Coronary artery (tissue), 2 donors: ENCODE measurements around the gene MYO5C.

ENCODE experiments used
- DNase-seq: peaks from one replicate; pipeline ENCODE4 v3.0.0-alpha.2; 2017; ENCODE audit warnings: low spot score
- H3K27ac ChIP-seq, 2 donors: fragments of 200-600 bp; sonication (generic); one replicate each; pipeline ENCODE4 v1.5.1; 2016 to 2019
- H3K4me3 ChIP-seq: fragments of 200-600 bp; sonication (generic); 2 replicates; pipeline ENCODE4 v1.5.1; 2016; ENCODE audit warnings: mild to moderate bottlenecking, moderate library complexity
- CTCF ChIP-seq: fragments of 200-600 bp; sonication (generic); IDR thresholded peaks from one replicate; pipeline ENCODE4 v1.5.1; 2019; ENCODE audit warnings: antibody characterized with exemption

Gene MYO5C

GRCh38 chr15:52328680-52329079 is 33.1 kb upstream of the MYO5C start:
- Histone ChIP-seq H3K4me3 (no peak overlapping the region), H3K27ac (no peak overlapping the region)
- DNase-seq: no peak
- TF ChIP-seq CTCF: no peak

GRCh38 chr15:52326756-52327155 is 31.2 kb upstream of the MYO5C start:
- no peak overlapping the region for H3K27ac ChIP-seq
- no peak for DNase-seq
- no peak for TF ChIP-seq CTCF
- H3K4me3 ChIP-seq: no peak overlapping the region

GRCh38 chr15:52324109-52324508 is 28.5 kb upstream of the MYO5C start:
- H3K27ac ChIP-seq: no peak overlapping the region
- no peak for DNase-seq
- no peak overlapping the region for H3K4me3 ChIP-seq
- no peak for TF ChIP-seq CTCF

- TF ChIP-seq CTCF: no peak
- H3K27ac ChIP-seq: no peak overlapping the region
- H3K4me3 ChIP-seq: no peak overlapping the region
- no peak for DNase-seq
Observed at GRCh38 chr15:52318729-52319500, 23.3 kb upstream of the MYO5C start.

GRCh38 chr15:52317688-52318087 is 22.1 kb upstream of the MYO5C start:
- Histone ChIP-seq H3K27ac (no peak overlapping the region), H3K4me3 (no peak overlapping the region)
- DNase-seq: no peak
- no peak for TF ChIP-seq CTCF

- no peak for TF ChIP-seq CTCF
- Histone ChIP-seq H3K4me3 (no peak overlapping the region), H3K27ac (no peak overlapping the region)
- no peak for DNase-seq
Observed at GRCh38 chr15:52317022-52317421, 21.4 kb upstream of the MYO5C start.

GRCh38 chr15:52309154-52309548 is 13.5 kb upstream of the MYO5C start:
- DNase-seq: no peak
- TF ChIP-seq CTCF: no peak
- no peak overlapping the region for H3K4me3 ChIP-seq
- H3K27ac ChIP-seq: no peak overlapping the region
